Loucy (cell line): ENCODE results near the gene PPAN.

ENCODE experiments used
- H2AFZ ChIP-seq: fragments of 200-600 bp; sonication (generic); 2 replicates; pipeline ENCODE4 v1.6.0; 2016; ENCODE audit warnings: antibody characterized with exemption, mild to moderate bottlenecking, low read length, moderate library complexity
- H3F3A ChIP-seq: fragments of 200-600 bp; 2 replicates; pipeline ENCODE4 v1.6.0; 2016; ENCODE audit warnings: antibody characterized with exemption, low read depth, mild to moderate bottlenecking
- H3K27me3 ChIP-seq: fragments of 200-600 bp; sonication (generic); 2 replicates; pipeline ENCODE4 v1.6.1; 2014; ENCODE audit warnings: low read length, mild to moderate bottlenecking; ENCODE audit not compliant: insufficient read depth, poor library complexity, severe bottlenecking
- H3K36me3 ChIP-seq: fragments of 200-600 bp; sonication (generic); 2 replicates; pipeline ENCODE4 v1.6.1; 2016; ENCODE audit warnings: low read length; ENCODE audit not compliant: insufficient read depth
- H3K4me1 ChIP-seq: fragments of 200-600 bp; sonication (generic); 2 replicates; pipeline ENCODE4 v1.5.1; 2014; ENCODE audit warnings: low read length, mild to moderate bottlenecking; ENCODE audit not compliant: insufficient read depth, poor library complexity, severe bottlenecking
- H3K4me2 ChIP-seq: fragments of 200-600 bp; sonication (generic); 2 replicates; pipeline ENCODE4 v1.6.0; 2014; ENCODE audit warnings: antibody characterized with exemption, low read length, low read depth, mild to moderate bottlenecking; ENCODE audit not compliant: poor library complexity, severe bottlenecking
- H3K4me3 ChIP-seq: fragments of 200-600 bp; sonication (generic); 2 replicates; pipeline ENCODE4 v1.5.1; 2014; ENCODE audit warnings: low read length, mild to moderate bottlenecking, mixed read lengths; ENCODE audit not compliant: poor library complexity, severe bottlenecking
- H3K79me2 ChIP-seq: fragments of 200-600 bp; sonication (generic); 2 replicates; pipeline ENCODE4 v1.6.1; 2014; ENCODE audit warnings: low read length; ENCODE audit not compliant: insufficient read depth
- H3K9ac ChIP-seq: fragments of 200-600 bp; sonication (generic); 2 replicates; pipeline ENCODE4 v1.6.0; 2014; ENCODE audit warnings: mild to moderate bottlenecking, low read depth, low read length, moderate library complexity; ENCODE audit not compliant: poor library complexity, severe bottlenecking
- H3K9me2 ChIP-seq: fragments of 200-600 bp; sonication (generic); replicated peaks from 2 replicates; pipeline ENCODE4 v1.6.1; 2016; ENCODE audit warnings: low read depth, low read length, mixed read lengths
- H3K9me3 ChIP-seq: fragments of 200-600 bp; sonication (generic); 2 replicates; pipeline ENCODE4 v1.6.1; 2014; ENCODE audit warnings: mild to moderate bottlenecking, antibody characterized with exemption, low read length, low read depth; ENCODE audit not compliant: insufficient read depth
- H4K20me1 ChIP-seq: fragments of 200-600 bp; sonication (generic); 2 replicates; pipeline ENCODE4 v1.6.0; 2014; ENCODE audit warnings: antibody characterized with exemption, low read length, mild to moderate bottlenecking; ENCODE audit not compliant: insufficient read depth, poor library complexity, severe bottlenecking
- CTCF ChIP-seq: fragments of 200-600 bp; sonication (generic); conservative IDR thresholded peaks from 2 replicates; pipeline ENCODE4 v1.5.1; 2014; ENCODE audit warnings: mild to moderate bottlenecking, antibody characterized with exemption, low read length
- EZH2phosphoT487 ChIP-seq: fragments of 200-600 bp; IDR thresholded peaks from 2 replicates; pipeline ENCODE4 v1.6.1; 2018; ENCODE audit warnings: antibody characterized with exemption, mild to moderate bottlenecking, moderate library complexity, borderline replicate concordance

PPAN gene

GRCh38 chr19:10086591-10087192 lies 19.5 kb upstream of the PPAN start:
- Histone ChIP-seq H3K9me3 (no peaks in the 10 kb centered on the region), H3K9me2 (no peaks in the 10 kb centered on the region), H3K4me2 (peak overlapping the region; percentile 89), H2AFZ (peak overlapping the region; percentile 96), H4K20me1 (no peaks in the 10 kb centered on the region), H3K36me3 (no peaks in the 10 kb centered on the region), H3F3A (no peaks in the 10 kb centered on the region), H3K4me3 (peak overlapping the region; percentile 97), H3K27me3 (no peaks in the 10 kb centered on the region), H3K4me1 (peaks cover 11% of the 10 kb centered on the region), H3K9ac (peak overlapping the region; percentile 94), H3K79me2 (peaks cover 11% of the 10 kb centered on the region)
- TF ChIP-seq CTCF (no peak), EZH2phosphoT487 (no peak)

DNA sequence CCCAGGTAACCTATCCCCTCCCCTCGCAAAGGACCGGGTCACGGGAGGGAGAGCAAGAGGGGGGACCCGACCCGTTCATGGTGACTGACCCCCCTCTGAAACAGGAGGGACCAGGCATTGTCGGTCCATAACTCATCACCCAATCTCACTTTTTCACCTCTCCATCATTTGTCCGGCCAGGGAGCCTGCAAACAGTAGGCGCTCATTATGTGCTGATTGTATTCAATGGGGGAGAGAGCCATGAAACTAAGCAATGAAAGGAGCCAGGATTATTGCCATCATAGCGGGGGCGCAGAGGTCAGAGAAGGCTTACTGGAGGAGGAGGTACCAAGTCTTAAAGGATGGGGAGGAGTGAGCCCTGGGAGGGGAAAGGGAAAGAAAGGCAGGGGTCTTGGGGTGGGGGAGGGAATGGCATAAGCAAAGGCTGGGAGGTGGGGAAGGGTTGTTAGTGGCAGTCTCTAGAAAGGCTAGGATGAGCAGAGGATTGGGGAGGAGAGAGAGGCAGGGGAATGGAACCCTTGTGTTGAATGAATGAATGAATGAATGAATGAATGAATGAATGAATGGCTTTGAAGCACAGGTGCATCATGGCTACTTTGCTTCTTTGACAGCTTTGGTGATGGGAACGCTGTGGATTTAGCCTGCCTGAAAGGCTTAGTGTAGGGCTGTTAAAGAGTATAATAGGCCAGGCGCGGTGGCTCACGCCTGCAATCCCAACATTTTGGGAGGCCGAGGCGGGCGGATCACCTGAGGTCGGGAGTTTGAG lies 18.7 kb upstream of the PPAN start:
- Histone ChIP-seq H3F3A (no peaks in the 10 kb centered on the region), H3K4me2 (peak overlapping the region; percentile 89), H2AFZ (no peak overlapping the region), H3K9me3 (no peaks in the 10 kb centered on the region), H3K4me3 (peak overlapping the region; percentile 97), H4K20me1 (no peaks in the 10 kb centered on the region), H3K27me3 (no peaks in the 10 kb centered on the region), H3K9ac (peak overlapping the region; percentile 94), H3K9me2 (no peaks in the 10 kb centered on the region), H3K79me2 (peaks cover 11% of the 10 kb centered on the region), H3K36me3 (no peaks in the 10 kb centered on the region), H3K4me1 (peaks cover 11% of the 10 kb centered on the region)
- TF ChIP-seq CTCF, result no peak
- no peak for TF ChIP-seq EZH2phosphoT487

- H3K79me2 ChIP-seq, result peaks cover 11% of the 10 kb centered on the region
- H4K20me1 ChIP-seq, result no peaks in the 10 kb centered on the region
- no peaks in the 10 kb centered on the region for H3K36me3 ChIP-seq
- no peaks in the 10 kb centered on the region for H3K9me3 ChIP-seq
- H3K4me2 ChIP-seq, result no peak overlapping the region
- TF ChIP-seq EZH2phosphoT487 (no peak), CTCF (no peak)
- no peak overlapping the region for H2AFZ ChIP-seq
- no peak overlapping the region for H3K9ac ChIP-seq
- no peaks in the 10 kb centered on the region for H3K27me3 ChIP-seq
- H3K4me1 ChIP-seq, result peaks cover 11% of the 10 kb centered on the region
- H3F3A ChIP-seq, result no peaks in the 10 kb centered on the region
- no peaks in the 10 kb centered on the region for H3K9me2 ChIP-seq
- no peak overlapping the region for H3K4me3 ChIP-seq
These were observed 17.1 kb upstream of the PPAN start for GRCh38 chr19:10088949-10089554.
